Activated B cell treated with CpG ODN at 0.5 μM for 24 hours (primary cell): Measurements from ENCODE around the gene NALF2. TPM values are rescaled to one million over a fixed set of nuclear protein-coding genes. Genes with fewer than 3 reads are reported as not detected.

Experiments used
- ATAC-seq: fragments of 200-7000 bp; cut with Tn5 transposase; one replicate; pipeline ENCODE4 v1.10.0; 2021; ENCODE audit warnings: low read depth, mild to moderate bottlenecking, moderate library complexity
- CTCF ChIA-PET: fragments of 350-600 bp; sonication (Branson Sonifier 250); formaldehyde crosslinking; loops from one replicate; lab custom pipeline; 2021; ENCODE audit warnings: antibody characterized with exemption; lab: Charles Lee
- POLR2A ChIA-PET: fragments of 350-600 bp; sonication (Branson Sonifier 250); formaldehyde crosslinking; loops from one replicate; lab custom pipeline; 2021; ENCODE audit warnings: antibody characterized with exemption; lab: Charles Lee
- DNase-seq: peaks from one replicate; pipeline ENCODE4 v3.0.0; 2022
- H3K27ac Mint-ChIP-seq: one replicate; pipeline ENCODE4 v1.8.0; 2020; ENCODE audit warnings: mixed read lengths
- H3K27me3 Mint-ChIP-seq: one replicate; pipeline ENCODE4 v1.8.0; 2021; ENCODE audit warnings: mixed read lengths
- H3K36me3 Mint-ChIP-seq: one replicate; pipeline ENCODE4 v1.8.0; 2021; ENCODE audit warnings: low read depth, mixed read lengths
- H3K4me1 Mint-ChIP-seq: one replicate; pipeline ENCODE4 v1.8.0; 2021; ENCODE audit warnings: mixed read lengths
- H3K4me3 Mint-ChIP-seq: one replicate; pipeline ENCODE4 v1.8.0; 2020; ENCODE audit warnings: mild to moderate bottlenecking, mixed read lengths
- H3K9me3 Mint-ChIP-seq: one replicate; pipeline ENCODE4 v1.8.0; 2020; ENCODE audit warnings: mixed read lengths
- intact Hi-C: fragments of 100-400 bp; cut with micrococcal nuclease; formaldehyde crosslinking; loops from one replicate; pipeline ENCODE4 v1.15.1; 2024
- total RNA-seq: library from RNA; stranded (reverse); gene quantifications from 2 replicates; pipeline ENCODE4 v1.2.3, GENCODE V29; 2022
- TF ChIP-seq, protein P1 (sequence below): fragments of 200-600 bp; IDR thresholded peaks from one replicate; pipeline ENCODE4 v1.8.0; 2022; ENCODE audit warnings: antibody characterized with exemption, mild to moderate bottlenecking

The NALF2 gene
- total RNA-seq, 1 donor from 2014 or later = 0.04 TPM

DNA sequence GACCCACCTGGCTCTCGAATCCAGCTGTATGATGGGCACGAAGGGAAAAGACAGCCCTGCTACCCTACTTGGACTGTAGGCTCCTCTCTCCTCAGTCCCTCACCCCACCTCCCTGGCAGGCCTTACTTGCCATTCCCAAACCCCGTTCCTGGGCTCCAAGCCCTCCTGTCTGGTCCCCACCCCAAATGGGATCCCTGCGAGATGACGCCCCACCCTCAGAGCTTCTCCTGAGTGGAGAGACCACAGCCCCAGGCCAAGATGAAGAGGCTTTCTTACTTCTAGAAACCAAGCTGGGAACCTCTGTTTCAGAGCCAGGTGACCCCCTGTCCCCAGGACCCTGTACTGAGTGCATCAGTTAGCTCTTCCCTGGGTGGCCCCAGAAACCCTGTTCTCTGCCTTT, 4.5 kb downstream of the NALF2 start:
- TF ChIP-seq, protein P1, sequence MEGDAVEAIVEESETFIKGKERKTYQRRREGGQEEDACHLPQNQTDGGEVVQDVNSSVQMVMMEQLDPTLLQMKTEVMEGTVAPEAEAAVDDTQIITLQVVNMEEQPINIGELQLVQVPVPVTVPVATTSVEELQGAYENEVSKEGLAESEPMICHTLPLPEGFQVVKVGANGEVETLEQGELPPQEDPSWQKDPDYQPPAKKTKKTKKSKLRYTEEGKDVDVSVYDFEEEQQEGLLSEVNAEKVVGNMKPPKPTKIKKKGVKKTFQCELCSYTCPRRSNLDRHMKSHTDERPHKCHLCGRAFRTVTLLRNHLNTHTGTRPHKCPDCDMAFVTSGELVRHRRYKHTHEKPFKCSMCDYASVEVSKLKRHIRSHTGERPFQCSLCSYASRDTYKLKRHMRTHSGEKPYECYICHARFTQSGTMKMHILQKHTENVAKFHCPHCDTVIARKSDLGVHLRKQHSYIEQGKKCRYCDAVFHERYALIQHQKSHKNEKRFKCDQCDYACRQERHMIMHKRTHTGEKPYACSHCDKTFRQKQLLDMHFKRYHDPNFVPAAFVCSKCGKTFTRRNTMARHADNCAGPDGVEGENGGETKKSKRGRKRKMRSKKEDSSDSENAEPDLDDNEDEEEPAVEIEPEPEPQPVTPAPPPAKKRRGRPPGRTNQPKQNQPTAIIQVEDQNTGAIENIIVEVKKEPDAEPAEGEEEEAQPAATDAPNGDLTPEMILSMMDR = no peak
- ChIA-PET POLR2A (no interaction called here), CTCF (no interaction called here)
- DNase-seq (no peak), ATAC-seq (no peak)
- no peak overlapping the region for H3K4me3 Mint-ChIP-seq
- peaks cover 14% of the 10 kb centered on the region for H3K27me3 Mint-ChIP-seq
- intact Hi-C loops = no loop called here
- no peaks in the 10 kb centered on the region for H3K9me3 Mint-ChIP-seq
- H3K27ac Mint-ChIP-seq = no peak overlapping the region
- H3K4me1 Mint-ChIP-seq = peaks cover 6% of the 10 kb centered on the region
- no peaks in the 10 kb centered on the region for H3K36me3 Mint-ChIP-seq

DNA sequence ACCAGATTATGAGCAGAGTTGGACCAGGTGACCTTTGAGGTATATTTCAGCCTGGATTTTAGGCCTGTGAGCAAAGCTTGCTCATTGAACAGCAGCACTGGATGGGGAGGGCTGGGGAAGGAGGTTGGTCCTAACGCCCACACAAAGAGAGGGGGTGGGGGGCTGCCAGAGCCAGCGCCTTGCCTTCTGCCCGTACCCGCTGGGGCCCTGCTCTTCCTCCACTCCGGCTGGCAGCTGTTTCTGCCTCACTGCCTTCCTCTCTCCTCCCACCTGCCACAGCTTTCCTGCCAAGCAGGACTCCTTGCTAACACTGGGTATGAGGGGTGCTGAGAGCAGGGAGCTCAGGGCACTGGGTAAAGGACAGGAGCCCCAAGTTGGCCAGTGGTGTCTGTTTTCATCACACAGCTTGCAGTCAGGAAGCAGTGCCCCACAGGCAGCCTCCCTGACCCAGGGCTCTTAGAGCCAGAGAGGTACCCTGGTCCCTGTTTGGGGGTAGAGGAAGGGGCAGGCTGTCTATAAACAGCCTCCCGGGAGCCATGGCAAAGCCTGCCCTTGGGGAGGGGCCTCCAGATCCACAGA, 6.1 kb downstream of the NALF2 start:
- intact Hi-C loops = no loop called here
- no peak overlapping the region for H3K4me3 Mint-ChIP-seq
- POLR2A ChIA-PET = no interaction called here
- ATAC-seq (no peak), DNase-seq (no peak)
- TF ChIP-seq, protein P1 = no peak
- CTCF ChIA-PET = no interaction called here
- H3K27ac Mint-ChIP-seq = no peak overlapping the region
- peaks cover 14% of the 10 kb centered on the region for H3K27me3 Mint-ChIP-seq
- H3K36me3 Mint-ChIP-seq = no peaks in the 10 kb centered on the region
- H3K4me1 Mint-ChIP-seq = peaks cover 3% of the 10 kb centered on the region
- no peaks in the 10 kb centered on the region for H3K9me3 Mint-ChIP-seq

DNA sequence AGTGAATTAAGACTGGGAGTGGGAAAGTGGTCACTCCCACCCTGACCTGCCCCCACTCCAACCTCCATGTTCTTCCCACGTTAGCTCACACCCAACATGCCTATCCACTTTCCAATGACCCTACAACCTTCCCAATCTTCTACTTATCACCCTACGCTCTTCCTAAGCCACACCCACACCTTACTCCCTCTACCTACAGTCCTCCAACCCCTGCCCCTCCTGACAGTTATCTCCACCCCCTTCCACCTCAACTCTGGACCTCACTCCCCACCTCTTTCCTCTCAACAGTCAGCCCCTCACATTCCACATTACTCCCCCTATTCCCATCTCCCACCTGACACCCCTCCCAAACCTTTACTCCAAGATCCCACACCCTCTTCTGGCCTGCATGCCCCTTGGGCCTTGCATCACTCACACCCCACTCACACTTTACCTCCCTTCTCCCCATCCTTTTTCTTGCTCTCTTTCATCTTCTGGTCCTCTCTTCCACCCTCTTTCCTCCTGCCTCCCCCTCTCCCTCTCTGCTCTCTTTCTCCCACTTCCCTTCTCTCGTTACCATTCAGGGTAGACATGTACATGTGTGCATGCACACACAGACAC, 6.9 kb downstream of the NALF2 start:
- TF ChIP-seq, protein P1 = no peak
- DNase-seq = no peak
- H3K9me3 Mint-ChIP-seq = no peaks in the 10 kb centered on the region
- no peak overlapping the region for H3K4me3 Mint-ChIP-seq
- ChIA-PET CTCF (no interaction called here), POLR2A (no interaction called here)
- no peaks in the 10 kb centered on the region for H3K36me3 Mint-ChIP-seq
- H3K27ac Mint-ChIP-seq = no peak overlapping the region
- no peaks in the 10 kb centered on the region for H3K4me1 Mint-ChIP-seq
- intact Hi-C loops = no loop called here
- peaks cover 11% of the 10 kb centered on the region for H3K27me3 Mint-ChIP-seq
- ATAC-seq = no peak

DNA sequence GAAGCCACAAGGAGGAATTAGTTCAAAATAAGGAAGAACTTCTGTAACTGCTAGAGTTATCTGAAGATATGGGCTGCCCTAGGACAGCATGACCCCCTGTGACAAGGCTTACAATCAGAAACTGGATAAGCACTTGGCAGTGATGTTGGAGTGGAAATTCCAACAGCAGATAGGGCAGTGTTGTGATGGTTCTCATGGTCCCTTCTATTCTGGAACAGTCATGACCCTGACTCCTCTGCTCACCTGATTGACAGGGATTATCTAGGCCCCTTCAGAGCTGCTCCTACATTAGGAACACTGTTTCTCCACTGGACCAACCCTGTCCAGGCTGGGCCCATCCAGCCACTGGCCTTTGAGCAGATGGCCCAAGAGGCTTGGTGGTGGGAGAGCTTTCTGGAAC, 17.9 kb downstream of the NALF2 start:
- ChIA-PET CTCF (no interaction called here), POLR2A (no interaction called here)
- no peak overlapping the region for H3K4me3 Mint-ChIP-seq
- DNase-seq = no peak
- ATAC-seq = no peak
- TF ChIP-seq, protein P1 = no peak
- no peak overlapping the region for H3K27ac Mint-ChIP-seq
- H3K4me1 Mint-ChIP-seq = no peaks in the 10 kb centered on the region
- intact Hi-C loops = no loop called here
- no peaks in the 10 kb centered on the region for H3K36me3 Mint-ChIP-seq
- H3K27me3 Mint-ChIP-seq = no peaks in the 10 kb centered on the region
- H3K9me3 Mint-ChIP-seq = no peaks in the 10 kb centered on the region

DNA sequence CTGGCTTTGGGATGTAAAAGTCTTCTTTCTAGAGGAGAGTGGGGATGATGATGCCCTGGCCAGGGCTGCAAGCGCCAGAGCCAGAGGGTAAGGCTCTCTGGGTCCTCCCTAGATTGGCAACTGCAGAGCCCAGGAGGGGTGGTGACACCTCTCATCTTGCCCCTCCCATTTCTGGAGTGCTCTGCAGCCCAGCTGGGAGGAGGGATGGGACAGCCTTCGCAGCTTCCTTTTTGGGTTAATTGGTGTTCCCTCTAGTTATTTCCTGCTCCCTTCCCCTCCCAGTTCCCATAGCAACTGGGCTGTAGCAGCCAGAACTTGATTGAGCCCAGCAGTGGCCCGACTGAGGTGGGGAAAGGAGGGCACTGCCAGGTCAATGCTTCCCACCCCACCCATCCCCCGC, 19.2 kb downstream of the NALF2 start:
- H3K27me3 Mint-ChIP-seq = peaks cover 3% of the 10 kb centered on the region
- TF ChIP-seq, protein P1 = no peak
- H3K36me3 Mint-ChIP-seq = no peaks in the 10 kb centered on the region
- H3K27ac Mint-ChIP-seq = no peak overlapping the region
- H3K4me3 Mint-ChIP-seq = no peak overlapping the region
- intact Hi-C loops = no loop called here
- CTCF ChIA-PET = no interaction called here
- no peaks in the 10 kb centered on the region for H3K4me1 Mint-ChIP-seq
- DNase-seq = no peak
- no peaks in the 10 kb centered on the region for H3K9me3 Mint-ChIP-seq
- POLR2A ChIA-PET = no interaction called here
- ATAC-seq = no peak
